HEK293 (cell line): ENCODE data around the gene NEGR1.

ENCODE experiments used
- CTCF ChIA-PET: fragments of 350-600 bp; formaldehyde crosslinking; extraction: SDS; loops from one replicate; lab custom pipeline; 2021; ENCODE audit warnings: antibody characterized with exemption; lab: Yijun Ruan, JAX
- POLR2A ChIA-PET: fragments of 300-600 bp; formaldehyde crosslinking; extraction: SDS; loops from one replicate; lab custom pipeline; 2020; ENCODE audit warnings: antibody characterized with exemption, inconsistent platforms; lab: Yijun Ruan, JAX
- H3K27ac ChIP-seq: fragments of 200-500 bp; sonication (Bioruptor generic); 2 replicates; pipeline ENCODE4 v1.5.1; 2014; ENCODE audit warnings: low read depth, low read length, control low read depth, inconsistent platforms; ENCODE audit errors: extremely low read depth
- H3K36me3 ChIP-seq, 2 experiments: fragments of 200-500 bp in 1 of 2; sonication (Bioruptor generic) in 1 of 2; 1 replicate in 1 of 2; 2 replicates in 1 of 2; pipeline ENCODE4 v1.5.1; 2014 to 2017; ENCODE audit warnings: inconsistent platforms in 2 of 2, low read length in 2 of 2; ENCODE audit not compliant: control insufficient read depth in 2 of 2, insufficient read depth in 1 of 2
- H3K4me1 ChIP-seq: fragments of 200-500 bp; sonication (Bioruptor generic); 2 replicates; pipeline ENCODE4 v1.5.1; 2014; ENCODE audit warnings: mild to moderate bottlenecking, low read length, inconsistent platforms; ENCODE audit not compliant: control insufficient read depth, insufficient read depth
- H3K4me3 ChIP-seq: 2 replicates; pipeline ENCODE4 v1.5.1; 2011; ENCODE audit warnings: low read depth, mild to moderate bottlenecking, control low read depth, low read length, moderate library complexity
- H3K9me3 ChIP-seq: fragments of 200-500 bp; sonication (Bioruptor generic); 2 replicates; pipeline ENCODE4 v1.5.1; 2014; ENCODE audit warnings: low read depth, low read length, inconsistent platforms; ENCODE audit not compliant: control insufficient read depth, insufficient read depth
- BCL11B ChIP-seq: fragments of 450-650 bp; formaldehyde crosslinking; IDR thresholded peaks from 2 replicates; pipeline ENCODE4 v1.5.1; 2016; ENCODE audit warnings: low read depth, missing biosample characterization, missing genetic modification characterization
- GFI1B ChIP-seq: fragments of 450-650 bp; formaldehyde crosslinking; IDR thresholded peaks from 2 replicates; pipeline ENCODE4 v1.5.1; 2016; ENCODE audit warnings: missing biosample characterization, missing genetic modification characterization
- GLIS1 ChIP-seq: fragments of 450-650 bp; formaldehyde crosslinking; IDR thresholded peaks from 2 replicates; pipeline ENCODE4 v1.5.1; 2016; ENCODE audit warnings: missing biosample characterization, missing genetic modification characterization
- MYNN ChIP-seq: fragments of 450-650 bp; formaldehyde crosslinking; IDR thresholded peaks from 2 replicates; pipeline ENCODE4 v1.5.1; 2016; ENCODE audit warnings: missing biosample characterization, missing genetic modification characterization, borderline replicate concordance
- MZF1 ChIP-seq: fragments of 450-650 bp; formaldehyde crosslinking; IDR thresholded peaks from 2 replicates; pipeline ENCODE4 v1.5.1; 2017; ENCODE audit warnings: missing biosample characterization, missing genetic modification characterization, borderline replicate concordance
- ZFP69B ChIP-seq: fragments of 450-650 bp; formaldehyde crosslinking; IDR thresholded peaks from 2 replicates; pipeline ENCODE4 v1.5.1; 2016; ENCODE audit warnings: missing biosample characterization, missing genetic modification characterization
- ZNF155 ChIP-seq: fragments of 450-650 bp; formaldehyde crosslinking; IDR thresholded peaks from 2 replicates; pipeline ENCODE4 v1.5.1; 2016; ENCODE audit warnings: missing biosample characterization, missing genetic modification characterization
- ZNF157 ChIP-seq: fragments of 450-650 bp; formaldehyde crosslinking; IDR thresholded peaks from 2 replicates; pipeline ENCODE4 v1.5.1; 2016; ENCODE audit warnings: missing biosample characterization, missing genetic modification characterization
- ZNF184 ChIP-seq: fragments of 450-650 bp; IDR thresholded peaks from 2 replicates; pipeline ENCODE4 v1.5.1; 2018; ENCODE audit warnings: missing biosample characterization, mild to moderate bottlenecking, missing genetic modification characterization
- ZNF223 ChIP-seq: fragments of 450-650 bp; formaldehyde crosslinking; IDR thresholded peaks from 2 replicates; pipeline ENCODE4 v1.5.1; 2016; ENCODE audit warnings: missing biosample characterization, missing genetic modification characterization
- ZNF248 ChIP-seq: fragments of 450-650 bp; formaldehyde crosslinking; IDR thresholded peaks from 2 replicates; pipeline ENCODE4 v1.5.1; 2017; ENCODE audit warnings: missing biosample characterization, missing genetic modification characterization
- ZNF335 ChIP-seq: fragments of 450-650 bp; formaldehyde crosslinking; conservative IDR thresholded peaks from 2 replicates; pipeline ENCODE4 v1.5.1; 2016; ENCODE audit warnings: missing biosample characterization, missing genetic modification characterization
- ZNF658 ChIP-seq: fragments of 450-650 bp; formaldehyde crosslinking; IDR thresholded peaks from 2 replicates; pipeline ENCODE4; 2016; ENCODE audit warnings: missing biosample characterization, missing genetic modification characterization
- ZSCAN16 ChIP-seq: fragments of 450-650 bp; formaldehyde crosslinking; IDR thresholded peaks from 2 replicates; pipeline ENCODE4 v1.5.1; 2016; ENCODE audit warnings: missing biosample characterization, missing genetic modification characterization
- TF ChIP-seq, protein P1 (sequence below): fragments of 450-650 bp; IDR thresholded peaks from 2 replicates; pipeline ENCODE4 v1.5.1; 2018; ENCODE audit warnings: missing biosample characterization, missing genetic modification characterization
- TF ChIP-seq, protein P2 (sequence below): fragments of 450-650 bp; formaldehyde crosslinking; IDR thresholded peaks from 2 replicates; pipeline ENCODE4 v1.5.1; 2016; ENCODE audit warnings: missing biosample characterization, missing genetic modification characterization
- TF ChIP-seq, protein P3 (sequence below): fragments of 450-650 bp; formaldehyde crosslinking; IDR thresholded peaks from 2 replicates; pipeline ENCODE4 v1.5.1; 2016; ENCODE audit warnings: missing biosample characterization, missing genetic modification characterization
- TF ChIP-seq, protein P4 (sequence below): fragments of 450-650 bp; formaldehyde crosslinking; IDR thresholded peaks from 2 replicates; pipeline ENCODE4 v1.5.1; 2016; ENCODE audit warnings: missing biosample characterization, missing genetic modification characterization
- TF ChIP-seq, protein P5 (sequence below): fragments of 450-650 bp; formaldehyde crosslinking; IDR thresholded peaks from 2 replicates; pipeline ENCODE4 v1.5.1; 2016; ENCODE audit warnings: missing biosample characterization, missing genetic modification characterization

NEGR1 gene

DNA sequence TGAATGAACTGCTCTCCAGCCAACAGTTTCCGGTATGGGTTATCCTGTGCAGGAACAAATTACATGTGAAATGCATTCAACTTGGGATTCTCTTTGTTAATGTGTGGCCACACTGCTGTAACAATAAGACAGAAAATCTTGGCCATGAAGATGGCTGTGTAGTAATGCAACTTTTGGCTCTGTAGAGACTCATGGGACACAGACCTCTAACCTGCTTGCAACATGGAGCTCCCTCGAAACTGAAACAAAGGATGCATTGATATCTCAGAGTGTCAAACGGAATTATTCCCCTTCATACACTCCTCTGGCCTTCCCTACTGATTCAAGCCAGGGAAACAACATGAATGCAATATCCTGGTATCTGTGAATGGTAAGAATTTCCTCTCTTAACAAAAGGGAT is 642.2 kb downstream of the NEGR1 start:
- TF ChIP-seq MZF1 (tag by site-specific recombination): no peak
- TF ChIP-seq GLIS1: no peak
- no peak for TF ChIP-seq ZSCAN16 (tag by site-specific recombination)
- TF ChIP-seq, protein P1, sequence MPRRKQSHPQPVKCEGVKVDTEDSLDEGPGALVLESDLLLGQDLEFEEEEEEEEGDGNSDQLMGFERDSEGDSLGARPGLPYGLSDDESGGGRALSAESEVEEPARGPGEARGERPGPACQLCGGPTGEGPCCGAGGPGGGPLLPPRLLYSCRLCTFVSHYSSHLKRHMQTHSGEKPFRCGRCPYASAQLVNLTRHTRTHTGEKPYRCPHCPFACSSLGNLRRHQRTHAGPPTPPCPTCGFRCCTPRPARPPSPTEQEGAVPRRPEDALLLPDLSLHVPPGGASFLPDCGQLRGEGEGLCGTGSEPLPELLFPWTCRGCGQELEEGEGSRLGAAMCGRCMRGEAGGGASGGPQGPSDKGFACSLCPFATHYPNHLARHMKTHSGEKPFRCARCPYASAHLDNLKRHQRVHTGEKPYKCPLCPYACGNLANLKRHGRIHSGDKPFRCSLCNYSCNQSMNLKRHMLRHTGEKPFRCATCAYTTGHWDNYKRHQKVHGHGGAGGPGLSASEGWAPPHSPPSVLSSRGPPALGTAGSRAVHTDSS: no peak
- TF ChIP-seq, protein P2, sequence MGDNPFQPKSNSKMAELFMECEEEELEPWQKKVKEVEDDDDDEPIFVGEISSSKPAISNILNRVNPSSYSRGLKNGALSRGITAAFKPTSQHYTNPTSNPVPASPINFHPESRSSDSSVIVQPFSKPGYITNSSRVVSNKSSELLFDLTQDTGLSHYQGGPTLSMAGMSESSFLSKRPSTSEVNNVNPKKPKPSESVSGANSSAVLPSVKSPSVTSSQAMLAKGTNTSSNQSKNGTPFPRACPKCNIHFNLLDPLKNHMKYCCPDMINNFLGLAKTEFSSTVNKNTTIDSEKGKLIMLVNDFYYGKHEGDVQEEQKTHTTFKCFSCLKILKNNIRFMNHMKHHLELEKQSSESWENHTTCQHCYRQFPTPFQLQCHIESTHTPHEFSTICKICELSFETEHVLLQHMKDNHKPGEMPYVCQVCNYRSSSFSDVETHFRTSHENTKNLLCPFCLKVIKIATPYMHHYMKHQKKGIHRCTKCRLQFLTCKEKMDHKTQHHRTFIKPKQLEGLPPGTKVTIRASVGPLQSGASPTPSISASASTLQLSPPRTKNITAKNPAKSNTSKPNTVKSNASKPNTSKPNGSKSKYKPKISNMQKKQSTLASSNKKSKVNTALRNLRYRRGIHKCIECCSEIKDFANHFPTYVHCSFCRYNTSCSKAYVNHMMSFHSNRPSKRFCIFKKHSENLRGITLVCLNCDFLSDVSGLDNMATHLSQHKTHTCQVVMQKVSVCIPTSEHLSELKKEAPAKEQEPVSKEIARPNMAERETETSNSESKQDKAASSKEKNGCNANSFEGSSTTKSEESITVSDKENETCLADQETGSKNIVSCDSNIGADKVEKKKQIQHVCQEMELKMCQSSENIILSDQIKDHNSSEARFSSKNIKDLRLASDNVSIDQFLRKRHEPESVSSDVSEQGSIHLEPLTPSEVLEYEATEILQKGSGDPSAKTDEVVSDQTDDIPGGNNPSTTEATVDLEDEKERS: no peak
- TF ChIP-seq ZNF658 (tag by site-specific recombination): no peak
- TF ChIP-seq GFI1B (tag by site-specific recombination): no peak
- no peak for TF ChIP-seq ZNF155 (tag by site-specific recombination)
- TF ChIP-seq ZFP69B: no peak
- TF ChIP-seq ZNF248 (tag by site-specific recombination): no peak
- TF ChIP-seq, protein P3, sequence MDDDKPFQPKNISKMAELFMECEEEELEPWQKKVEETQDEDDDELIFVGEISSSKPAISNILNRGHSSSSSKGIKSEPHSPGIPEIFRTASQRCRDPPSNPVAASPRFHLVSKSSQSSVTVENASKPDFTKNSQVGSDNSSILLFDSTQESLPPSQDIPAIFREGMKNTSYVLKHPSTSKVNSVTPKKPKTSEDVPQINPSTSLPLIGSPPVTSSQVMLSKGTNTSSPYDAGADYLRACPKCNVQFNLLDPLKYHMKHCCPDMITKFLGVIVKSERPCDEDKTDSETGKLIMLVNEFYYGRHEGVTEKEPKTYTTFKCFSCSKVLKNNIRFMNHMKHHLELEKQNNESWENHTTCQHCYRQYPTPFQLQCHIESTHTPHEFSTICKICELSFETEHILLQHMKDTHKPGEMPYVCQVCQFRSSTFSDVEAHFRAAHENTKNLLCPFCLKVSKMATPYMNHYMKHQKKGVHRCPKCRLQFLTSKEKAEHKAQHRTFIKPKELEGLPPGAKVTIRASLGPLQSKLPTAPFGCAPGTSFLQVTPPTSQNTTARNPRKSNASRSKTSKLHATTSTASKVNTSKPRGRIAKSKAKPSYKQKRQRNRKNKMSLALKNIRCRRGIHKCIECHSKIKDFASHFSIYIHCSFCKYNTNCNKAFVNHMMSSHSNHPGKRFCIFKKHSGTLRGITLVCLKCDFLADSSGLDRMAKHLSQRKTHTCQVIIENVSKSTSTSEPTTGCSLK (tag by site-specific recombination): no peak
- no peak for TF ChIP-seq BCL11B
- TF ChIP-seq, protein P4, sequence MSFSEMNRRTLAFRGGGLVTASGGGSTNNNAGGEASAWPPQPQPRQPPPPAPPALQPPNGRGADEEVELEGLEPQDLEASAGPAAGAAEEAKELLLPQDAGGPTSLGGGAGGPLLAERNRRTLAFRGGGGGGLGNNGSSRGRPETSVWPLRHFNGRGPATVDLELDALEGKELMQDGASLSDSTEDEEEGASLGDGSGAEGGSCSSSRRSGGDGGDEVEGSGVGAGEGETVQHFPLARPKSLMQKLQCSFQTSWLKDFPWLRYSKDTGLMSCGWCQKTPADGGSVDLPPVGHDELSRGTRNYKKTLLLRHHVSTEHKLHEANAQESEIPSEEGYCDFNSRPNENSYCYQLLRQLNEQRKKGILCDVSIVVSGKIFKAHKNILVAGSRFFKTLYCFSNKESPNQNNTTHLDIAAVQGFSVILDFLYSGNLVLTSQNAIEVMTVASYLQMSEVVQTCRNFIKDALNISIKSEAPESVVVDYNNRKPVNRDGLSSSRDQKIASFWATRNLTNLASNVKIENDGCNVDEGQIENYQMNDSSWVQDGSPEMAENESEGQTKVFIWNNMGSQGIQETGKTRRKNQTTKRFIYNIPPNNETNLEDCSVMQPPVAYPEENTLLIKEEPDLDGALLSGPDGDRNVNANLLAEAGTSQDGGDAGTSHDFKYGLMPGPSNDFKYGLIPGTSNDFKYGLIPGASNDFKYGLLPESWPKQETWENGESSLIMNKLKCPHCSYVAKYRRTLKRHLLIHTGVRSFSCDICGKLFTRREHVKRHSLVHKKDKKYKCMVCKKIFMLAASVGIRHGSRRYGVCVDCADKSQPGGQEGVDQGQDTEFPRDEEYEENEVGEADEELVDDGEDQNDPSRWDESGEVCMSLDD (tag by site-specific recombination): no peak
- no peak for TF ChIP-seq MYNN (tag by site-specific recombination)
- TF ChIP-seq ZNF184 (tag by site-specific recombination): no peak
- no peak for TF ChIP-seq ZNF223 (tag by site-specific recombination)
- TF ChIP-seq ZNF157 (tag by site-specific recombination): no peak
- TF ChIP-seq, protein P5, sequence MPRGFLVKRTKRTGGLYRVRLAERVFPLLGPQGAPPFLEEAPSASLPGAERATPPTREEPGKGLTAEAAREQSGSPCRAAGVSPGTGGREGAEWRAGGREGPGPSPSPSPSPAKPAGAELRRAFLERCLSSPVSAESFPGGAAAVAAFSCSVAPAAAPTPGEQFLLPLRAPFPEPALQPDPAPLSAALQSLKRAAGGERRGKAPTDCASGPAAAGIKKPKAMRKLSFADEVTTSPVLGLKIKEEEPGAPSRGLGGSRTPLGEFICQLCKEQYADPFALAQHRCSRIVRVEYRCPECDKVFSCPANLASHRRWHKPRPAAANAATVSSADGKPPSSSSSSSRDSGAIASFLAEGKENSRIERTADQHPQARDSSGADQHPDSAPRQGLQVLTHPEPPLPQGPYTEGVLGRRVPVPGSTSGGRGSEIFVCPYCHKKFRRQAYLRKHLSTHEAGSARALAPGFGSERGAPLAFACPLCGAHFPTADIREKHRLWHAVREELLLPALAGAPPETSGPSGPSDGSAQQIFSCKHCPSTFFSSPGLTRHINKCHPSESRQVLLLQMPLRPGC (tag by site-specific recombination): no peak
- no peak for TF ChIP-seq ZNF335 (tag by site-specific recombination)
- Histone ChIP-seq H3K36me3 (no peaks in the 10 kb centered on the region), H3K4me1 (no peaks in the 10 kb centered on the region), H3K27ac (no peak overlapping the region), H3K4me3 (no peak overlapping the region), H3K9me3 (no peaks in the 10 kb centered on the region)
- ChIA-PET POLR2A (no interaction called here), CTCF (interaction anchor here (0.5 kb wide), 1 partner anchor 1111 kb away, joined by 3 read pairs; no protein-coding TSS in a partner anchor)
